Inferior parietal cortex (tissue), 1 donor: Measurements from ENCODE around the gene MKRN2OS.
"Not testable (repeated sequence)": the region's sequence is repeated elsewhere in the genome, so short reads cannot be mapped to it uniquely, and the experiment has no call there.

Experiments
- DNase-seq: peaks from one replicate; pipeline ENCODE4 v3.0.0-alpha.2; 2016; ENCODE audit errors: extremely low spot score

MKRN2OS gene

DNA sequence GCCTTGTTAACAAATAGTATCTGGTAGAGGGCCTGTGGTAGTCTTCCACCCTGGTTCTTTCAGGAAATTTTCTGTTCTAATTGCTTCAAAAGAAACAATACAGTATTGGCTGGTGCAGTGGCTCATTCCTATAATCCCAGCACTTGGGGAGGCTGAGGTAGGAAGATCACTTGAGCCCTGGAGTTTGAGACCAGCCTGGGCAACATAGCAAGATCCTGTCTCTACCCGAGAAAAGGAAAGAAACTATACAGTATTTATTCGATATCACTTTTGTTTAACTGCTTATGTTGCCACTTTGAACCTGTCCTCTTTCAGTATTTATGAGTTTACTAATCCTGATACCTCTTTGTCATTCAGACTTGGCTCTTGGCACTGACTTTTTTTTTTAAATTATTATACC is 16.1 kb upstream of the MKRN2OS start:
- no peak for DNase-seq

DNA sequence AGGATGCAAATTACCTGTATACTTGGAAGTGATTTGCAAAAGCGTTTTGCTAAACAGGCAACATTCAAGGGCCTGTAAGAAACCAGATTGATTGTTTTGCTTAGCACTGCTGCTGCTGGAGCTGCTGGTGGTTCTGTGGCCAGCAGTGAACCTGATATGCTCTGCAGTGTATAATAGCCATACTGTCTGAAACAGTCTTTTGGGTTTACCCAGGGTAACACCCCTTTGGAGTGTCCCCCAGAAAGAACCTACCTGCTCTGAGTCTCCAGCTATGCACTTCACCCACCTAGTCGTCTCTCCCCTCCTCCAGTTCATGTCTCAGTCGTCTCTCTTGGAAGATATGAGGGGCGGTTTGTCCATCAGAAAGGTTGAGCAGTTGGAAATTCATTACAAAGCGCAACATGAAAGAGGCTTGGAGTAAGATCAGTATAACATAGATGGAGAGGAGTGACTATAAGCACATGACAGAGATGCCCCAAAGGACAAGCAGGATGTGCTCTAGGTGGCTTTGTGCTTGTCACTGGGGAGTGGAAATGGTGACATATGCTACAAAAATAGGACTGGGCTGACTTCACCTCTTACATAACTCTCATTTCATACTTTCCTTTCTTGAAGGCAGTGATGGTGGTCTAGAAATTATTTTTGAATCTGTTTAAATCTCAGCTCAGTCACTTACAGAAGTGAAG is 15.3 kb upstream of the MKRN2OS start:
- no peak for DNase-seq

DNA sequence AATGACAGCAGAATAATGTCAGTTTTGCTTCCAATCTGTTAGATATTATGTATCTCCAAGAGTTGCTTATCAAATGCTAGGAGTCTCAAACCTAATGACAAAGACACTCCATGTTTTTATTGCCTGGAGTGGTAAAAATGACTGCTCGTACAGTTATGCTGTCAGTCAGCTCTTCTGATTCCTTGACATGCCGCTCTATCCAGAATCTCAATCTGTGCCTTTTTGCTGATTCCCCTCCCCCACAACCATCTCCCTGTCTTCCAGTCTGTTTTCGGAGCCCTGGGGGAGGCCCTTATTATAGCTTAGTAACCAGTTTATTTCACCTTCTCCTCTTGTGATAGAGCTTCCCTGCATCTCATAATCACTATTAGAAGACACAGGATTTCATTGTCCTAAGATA is 14.2 kb upstream of the MKRN2OS start:
- no peak for DNase-seq

DNA sequence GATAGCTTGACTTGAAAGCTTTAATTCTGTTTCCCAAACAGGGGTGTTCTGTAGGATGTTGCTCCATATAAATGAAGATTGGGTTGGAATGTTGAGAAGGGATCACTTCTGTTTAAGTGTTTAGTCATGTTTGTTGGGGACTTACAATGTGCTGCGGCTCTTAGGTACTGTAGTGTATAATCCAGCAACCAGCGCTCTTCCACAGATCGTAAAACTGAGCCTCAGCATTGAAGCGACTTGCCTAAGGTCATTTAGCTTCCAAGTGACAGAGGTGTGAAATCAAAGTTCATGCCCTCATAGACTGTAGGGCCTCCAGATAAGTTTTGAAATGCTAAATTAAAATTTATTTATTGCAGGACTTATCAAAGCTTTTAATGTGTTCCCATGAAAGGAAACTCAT is 13.4 kb upstream of the MKRN2OS start:
- DNase-seq: no peak

DNA sequence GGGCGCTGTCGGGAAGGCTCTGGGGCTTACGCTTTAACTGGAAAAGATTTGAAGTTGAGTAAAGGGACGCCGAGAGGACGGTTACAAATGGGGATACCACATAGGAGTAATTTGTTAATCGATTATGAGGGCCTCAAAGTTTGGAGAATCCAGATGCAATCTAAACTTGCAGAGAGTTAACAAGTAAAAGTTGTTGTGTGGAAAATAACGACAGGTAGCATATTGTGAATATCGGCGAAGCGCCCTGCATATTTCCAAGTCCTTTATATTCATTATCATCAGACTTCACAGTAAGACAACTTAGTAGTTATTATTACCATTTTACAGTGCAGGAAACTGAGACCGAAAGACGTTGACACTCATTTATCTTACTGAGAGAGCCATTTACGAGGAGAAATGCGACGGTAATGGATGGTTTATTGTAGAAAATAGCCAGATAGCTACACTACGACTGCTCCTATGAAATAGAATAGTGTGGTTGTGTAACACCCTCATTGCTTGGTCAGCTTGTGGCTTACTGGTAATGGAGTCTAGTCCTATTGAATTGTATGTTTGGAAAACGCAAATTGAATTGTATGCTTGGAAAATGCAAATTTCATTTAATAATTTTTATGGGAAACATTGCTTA is 12.3 kb upstream of the MKRN2OS start:
- peak; percentile 39 for DNase-seq

DNA sequence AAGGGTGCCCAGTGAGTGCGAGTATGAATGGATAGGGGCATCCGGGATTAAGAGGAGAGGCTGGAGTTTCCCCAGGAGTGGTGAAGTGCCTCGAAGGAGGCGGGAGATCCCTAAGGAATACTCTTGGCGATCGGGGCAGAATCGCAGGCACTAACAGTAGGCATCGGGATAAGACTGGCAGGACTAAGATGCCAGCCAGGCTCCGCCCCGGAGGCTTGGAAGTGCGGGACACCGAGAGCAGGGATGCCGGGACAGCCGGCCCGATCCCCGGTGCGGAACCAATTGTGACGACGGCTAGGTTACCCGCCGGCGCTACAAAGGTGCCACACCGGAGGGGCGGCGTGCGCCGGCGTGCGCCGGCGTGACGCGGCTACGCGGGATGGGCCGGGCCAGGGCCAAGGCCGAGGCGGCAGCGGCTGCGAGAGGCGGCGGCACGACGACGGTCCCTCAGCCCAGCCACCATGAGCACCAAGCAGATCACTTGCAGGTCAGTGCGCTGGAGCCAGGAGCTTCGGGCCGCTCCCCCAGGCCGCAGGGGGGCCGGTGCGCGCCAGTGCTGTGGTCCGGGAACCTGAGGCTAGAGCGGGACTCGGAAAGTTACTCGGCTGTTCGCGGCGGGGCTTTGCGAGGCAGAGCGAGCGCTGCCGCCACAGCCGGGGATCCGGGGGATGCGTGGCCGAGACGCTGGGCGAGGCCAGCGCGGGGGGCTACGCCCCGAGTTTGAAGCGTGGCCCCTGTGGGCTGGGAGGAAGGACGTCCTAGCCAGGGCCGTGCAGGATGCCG is 11.6 kb upstream of the MKRN2OS start, which contains the start of gene MKRN2:
Gene MKRN2, plus strand, starts transcription at position 398 of the 783 bp plus-strand sequence. Its CDS starts 64 bp downstream, at position 462.
- DNase-seq: peak; percentile 90

DNA sequence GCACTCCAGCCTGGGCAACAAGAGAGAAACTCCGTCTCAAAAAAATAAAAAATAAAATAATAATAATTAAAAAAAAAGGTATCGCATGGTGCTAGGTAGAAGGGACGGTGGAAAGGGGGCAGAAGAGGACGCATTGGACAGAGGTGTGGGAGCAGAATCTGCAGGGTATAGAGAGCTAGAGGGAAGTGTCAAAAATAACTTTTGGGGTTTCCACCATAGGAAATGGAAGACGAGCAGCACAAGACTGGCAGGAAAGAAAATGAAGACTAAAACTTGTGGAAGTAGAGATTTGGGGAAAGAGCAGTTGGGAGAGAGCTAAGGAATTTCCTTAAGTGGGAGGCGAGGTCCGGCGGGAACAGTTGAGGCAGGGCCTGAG is 11.0 kb upstream of the MKRN2OS start:
- DNase-seq: no peak

DNA sequence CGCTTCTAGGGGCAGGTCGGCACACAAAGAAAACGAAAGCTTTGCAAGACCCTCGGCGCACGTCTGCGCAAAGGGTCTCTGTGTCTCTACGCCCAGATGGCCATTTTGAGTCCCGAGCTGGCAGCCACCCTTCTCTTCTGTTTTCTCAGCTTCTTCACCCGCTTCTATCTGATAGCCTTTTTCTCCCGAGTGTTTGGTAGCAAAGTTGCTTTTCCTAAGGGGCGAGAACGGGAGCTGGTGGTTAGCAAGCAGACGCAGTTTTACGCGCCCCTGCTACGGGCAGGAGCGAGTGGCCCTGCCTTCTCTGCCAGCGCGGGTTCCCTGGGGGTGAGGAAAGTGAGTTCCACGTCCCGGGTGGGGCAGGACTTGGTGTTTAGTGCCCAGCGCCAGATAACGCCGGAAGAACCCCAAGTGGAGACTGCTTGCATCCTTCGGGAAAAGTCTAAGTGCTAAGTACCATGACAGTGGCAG is 8.7 kb upstream of the MKRN2OS start:
- no peak for DNase-seq

DNA sequence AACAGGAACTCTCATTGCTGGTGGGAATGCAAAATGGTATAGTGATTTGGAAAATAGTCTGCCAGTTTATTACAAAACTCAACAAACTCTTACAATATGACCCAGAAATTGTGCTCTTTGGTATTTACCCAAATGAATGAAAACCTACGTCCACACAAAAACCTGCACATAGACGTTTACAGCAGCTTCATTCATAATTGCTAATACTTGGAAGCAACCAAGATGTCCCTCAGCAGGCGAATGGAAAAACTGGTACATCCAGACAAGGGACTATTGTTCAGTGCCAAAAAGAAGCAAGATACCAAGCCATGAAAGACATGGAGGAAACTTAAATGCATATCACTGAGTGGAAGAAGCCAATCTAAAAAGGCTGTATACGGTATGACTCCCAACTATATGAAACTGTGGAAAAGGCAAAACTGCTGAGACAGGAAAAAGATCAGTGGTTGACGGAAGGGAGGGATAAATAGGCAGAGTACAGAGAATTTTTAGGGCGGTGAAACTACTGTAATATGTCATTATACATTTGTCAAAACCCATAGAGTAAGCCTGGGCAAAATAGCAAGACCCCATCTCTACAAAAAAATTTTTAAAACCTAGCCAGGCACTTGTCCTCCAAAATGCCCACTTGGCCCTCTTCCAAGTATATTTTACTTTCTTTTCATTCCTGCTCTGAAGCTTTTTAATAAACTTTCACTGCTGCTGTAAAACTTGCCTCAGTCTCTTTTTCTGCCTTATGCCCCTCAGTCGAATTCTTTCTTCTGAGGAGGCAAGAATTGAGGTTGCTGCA is 4.9 kb upstream of the MKRN2OS start:
- DNase-seq: no peak

DNA sequence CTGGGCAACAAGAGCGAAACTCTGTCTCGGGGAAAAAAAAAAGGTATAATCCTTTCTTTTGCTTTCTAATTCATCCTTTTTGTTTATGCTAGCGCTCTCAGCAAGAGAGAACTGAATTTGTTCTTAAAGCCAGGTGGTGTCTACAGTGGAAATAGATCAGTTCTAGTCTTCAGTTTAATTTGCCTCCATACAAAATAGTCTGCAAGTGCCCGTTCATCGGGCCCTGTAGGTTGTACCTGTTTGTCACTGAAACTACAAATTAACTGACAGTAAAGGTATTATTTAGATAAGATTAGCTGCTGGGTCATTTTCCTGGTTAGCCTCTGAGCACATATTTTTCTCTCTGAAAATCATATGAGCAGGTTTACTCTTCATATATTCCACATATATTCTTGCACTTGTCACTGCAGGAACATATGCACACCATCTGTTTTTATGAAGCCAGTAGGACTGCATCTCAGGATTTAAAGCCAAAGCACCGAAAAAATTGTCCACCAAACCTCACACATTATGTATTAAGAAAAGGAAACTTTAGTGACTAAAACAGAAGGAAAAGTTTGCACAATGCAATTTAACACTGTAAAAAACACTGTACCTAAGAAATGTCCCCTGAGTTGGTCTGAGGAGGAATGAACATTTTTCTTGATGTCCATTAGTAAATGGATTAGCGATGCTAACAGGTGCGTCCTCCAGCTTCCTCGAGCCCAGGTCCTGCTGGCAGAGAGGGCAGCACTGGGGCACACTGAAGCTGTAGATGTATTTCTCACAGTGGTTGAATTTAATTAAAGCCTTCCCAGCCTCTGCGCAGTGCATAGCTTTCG is 437 bp downstream of the MKRN2OS start:
- DNase-seq: no peak

DNA sequence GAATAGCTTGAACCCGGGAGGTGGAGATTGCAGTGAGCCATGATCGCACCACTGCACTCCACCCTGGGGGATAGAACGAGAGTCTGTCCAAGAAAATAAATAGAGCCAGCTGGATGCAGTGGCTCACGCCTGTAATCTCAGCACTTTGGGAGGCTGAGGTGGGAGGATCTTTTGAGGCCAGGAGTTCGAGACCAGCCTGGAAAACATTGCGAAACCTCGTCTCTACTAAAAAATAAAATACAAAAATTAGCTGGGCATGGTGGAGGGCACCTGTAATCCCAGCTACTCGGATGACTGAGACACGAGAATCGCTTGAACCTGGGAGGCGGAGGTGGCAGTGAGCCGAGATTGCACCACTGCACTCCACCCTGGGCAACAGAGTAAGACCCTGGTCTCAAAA is 1.8 kb downstream of the MKRN2OS start:
- not testable (repeated sequence) for DNase-seq

DNA sequence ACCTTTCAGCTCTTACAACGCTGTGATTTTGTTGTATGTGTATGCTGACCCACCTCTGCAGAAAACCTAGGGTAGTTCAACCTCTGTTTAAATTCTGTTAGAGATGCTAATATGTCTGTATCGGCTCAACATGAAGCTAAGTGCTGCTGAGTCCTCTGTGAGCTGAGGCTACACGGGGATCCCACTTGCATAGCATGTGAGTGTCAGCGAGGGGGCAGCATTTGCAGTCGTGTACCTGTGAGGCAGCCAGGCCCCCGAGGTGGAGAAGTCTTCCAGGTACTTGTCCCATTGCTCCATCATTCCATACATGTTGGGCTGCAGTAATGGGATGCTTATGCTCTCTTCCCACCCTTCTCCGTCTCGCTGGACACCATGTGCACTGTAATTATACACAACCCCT is 3.7 kb downstream of the MKRN2OS start:
- DNase-seq: no peak

DNA sequence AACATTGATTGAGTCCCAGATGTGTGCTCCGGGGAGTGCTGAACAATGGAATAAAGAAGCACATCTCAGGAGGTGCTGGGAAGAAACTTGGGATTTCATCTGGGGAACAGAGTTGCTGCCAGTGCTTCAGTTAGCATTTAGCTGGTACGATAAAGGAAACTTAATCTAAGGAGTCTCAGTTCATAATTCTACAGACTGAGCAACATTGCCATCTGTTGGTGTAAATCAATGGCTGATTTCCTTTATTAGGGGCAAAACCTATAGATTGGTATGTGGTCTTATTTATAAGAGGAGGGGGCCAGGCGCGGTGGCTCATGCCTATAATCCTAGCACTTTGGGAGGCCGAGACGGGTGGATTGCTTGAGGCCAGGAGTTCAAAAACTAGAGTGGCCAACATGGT is 8.9 kb downstream of the MKRN2OS start:
- no peak for DNase-seq

DNA sequence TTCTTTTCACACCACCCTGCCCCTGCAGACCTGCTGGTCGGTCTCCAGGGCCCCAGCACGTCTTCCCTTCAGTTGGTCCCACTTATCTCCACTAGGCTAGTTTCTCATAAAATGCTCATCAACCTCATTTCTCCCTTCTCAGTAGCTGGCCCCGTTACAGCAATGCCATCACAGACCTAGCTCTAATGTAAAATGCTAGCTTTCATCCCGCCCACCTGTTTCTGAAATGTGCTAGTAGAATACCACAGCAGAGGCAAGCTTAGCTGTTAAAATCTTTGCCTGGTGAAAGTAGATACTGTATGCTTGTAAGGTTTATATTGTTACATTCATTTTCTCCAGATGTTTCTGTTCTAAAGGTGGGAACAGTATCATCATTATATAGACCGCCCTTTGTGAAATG is 13.1 kb downstream of the MKRN2OS start:
- peak; percentile 27 for DNase-seq

DNA sequence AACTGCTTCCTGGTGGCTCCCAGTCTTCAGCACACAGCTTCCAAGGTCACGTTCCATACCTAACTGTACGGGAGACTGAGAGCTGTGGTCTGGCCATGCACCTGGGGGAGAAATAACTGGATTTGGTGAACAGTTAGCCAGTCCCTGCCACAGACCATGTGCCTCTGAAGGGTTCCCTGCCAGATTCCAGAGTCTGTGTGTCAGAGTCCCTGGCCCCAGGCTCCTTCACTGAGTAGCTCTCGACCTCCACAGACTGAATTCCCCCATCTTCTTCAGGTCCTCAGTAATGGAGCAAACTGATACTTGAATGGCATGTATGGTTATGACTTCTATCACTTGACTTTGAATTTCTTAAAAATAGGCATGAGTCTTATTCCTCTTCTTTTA is 17.5 kb downstream of the MKRN2OS start:
- no peak for DNase-seq

DNA sequence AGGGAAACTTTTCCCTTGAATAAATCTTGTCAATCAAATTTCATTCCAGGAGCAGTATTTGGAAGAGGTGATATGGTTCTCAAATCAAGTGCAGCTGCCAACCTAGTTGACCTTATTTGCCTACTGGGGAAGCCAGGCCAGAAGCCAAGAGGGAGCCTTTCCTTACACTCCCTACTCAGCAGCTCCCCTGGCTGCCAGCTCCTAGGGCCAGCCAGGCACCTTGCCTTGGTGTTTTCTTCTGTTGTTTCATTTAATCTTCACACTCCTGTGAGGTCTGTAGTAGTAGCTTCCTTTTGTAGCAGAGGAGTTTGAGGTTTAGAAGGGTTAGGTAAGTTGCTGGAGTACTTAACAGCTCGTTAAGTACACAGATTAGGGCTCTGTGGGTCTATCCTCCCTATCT is 22.6 kb downstream of the MKRN2OS start:
- no peak for DNase-seq

DNA sequence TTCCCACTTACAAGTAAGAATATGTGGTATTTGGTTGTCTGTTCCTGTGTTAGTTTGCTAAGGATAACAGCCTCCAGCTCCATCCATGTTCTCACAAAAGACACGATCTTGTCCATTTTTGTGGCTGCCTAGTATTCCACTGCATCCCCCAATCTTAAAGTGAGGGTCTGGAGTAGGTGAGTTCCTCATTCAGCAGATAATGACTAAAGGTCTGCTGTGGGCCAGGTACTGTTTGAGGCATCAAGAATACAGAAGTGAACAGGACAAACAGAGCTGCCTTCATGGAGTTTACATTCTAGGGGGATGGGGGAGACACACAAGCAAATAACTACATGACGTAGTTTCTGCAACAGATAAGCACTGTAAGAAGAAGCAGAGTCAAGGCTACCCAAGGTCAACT is 24.3 kb downstream of the MKRN2OS start:
- no peak for DNase-seq

DNA sequence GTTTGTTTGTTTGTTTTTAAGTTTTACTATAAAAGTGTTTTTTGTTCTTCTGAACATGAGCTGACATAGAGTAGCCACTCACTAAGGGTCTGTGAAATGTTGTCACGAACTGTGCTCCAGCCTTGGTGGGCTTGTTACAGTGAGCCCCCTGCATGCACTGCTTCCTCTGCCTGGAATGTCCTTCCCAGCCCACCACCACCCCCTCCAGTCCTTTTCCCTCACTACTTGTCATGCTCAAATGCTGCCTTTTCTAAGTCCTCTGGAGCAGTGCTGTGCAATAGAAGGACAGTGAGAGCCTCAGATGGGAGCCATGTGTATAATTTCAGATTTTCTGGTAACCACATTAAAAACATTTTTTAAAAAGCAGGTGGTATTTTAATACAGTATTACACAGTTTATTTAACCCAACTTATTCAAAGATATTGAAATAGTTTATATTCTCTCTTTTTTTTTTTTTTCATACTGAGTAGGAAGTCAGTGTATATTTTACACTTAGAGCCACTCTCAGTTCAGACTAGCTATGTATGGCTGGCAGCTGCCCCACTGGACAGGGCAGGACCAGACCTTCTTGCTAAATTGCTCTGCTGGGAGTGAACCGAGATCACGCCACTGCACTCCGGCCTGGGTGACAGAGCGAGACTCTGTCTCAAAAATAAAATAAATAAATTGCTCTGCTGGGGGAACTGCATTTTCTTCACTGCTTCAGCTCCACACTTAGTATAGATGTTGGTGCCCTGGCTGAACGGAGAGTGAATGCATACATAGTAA is 26.9 kb downstream of the MKRN2OS start:
- no peak for DNase-seq

DNA sequence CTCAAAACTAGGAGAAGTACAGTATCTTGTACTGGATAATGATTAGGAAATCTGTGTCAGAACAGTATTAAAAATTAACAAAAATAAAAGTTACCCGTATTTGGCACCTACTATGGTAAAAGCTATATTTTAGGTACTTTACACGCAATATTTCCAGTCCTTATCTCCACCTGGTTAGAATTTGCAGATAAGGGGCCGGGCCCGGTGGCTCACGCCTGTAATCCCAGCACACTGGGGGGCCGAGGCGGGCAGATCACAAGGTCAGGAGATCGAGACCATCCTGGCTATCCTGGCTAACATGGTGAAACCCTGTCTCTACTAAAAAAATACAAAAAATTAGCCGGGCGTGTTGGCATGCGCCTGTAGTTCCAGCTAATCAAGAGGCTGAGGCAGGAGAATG is 28.4 kb downstream of the MKRN2OS start:
- DNase-seq: no peak

DNA sequence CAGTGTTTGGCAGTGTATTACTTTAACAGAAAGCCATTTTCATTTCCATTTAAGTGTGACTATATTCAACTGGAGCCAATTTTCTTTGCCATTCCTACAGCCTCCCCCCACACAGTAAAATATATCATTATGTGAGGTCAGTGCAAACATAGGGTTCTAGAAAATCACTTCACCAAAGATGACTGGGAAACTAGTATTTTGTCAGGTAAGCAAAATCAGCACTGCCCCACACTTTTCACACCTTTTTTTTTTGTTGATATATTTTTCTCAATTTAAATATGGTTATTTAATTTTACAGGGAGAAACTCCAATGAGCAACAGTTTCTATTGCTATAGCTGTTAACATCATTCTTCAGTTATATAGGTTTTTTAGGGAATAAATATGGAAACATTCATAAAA is 29.7 kb downstream of the MKRN2OS start:
- DNase-seq: no peak
